AG04450 (cell line): ENCODE measurements around the gene PPFIA1. TPM values are rescaled to one million over a fixed set of nuclear protein-coding genes. Genes with fewer than 3 reads are reported as not detected.
"Not testable (repeated sequence)": the region's sequence is repeated elsewhere in the genome, so short reads cannot be mapped to it uniquely, and the experiment has no call there.

Experiments
- CTCF ChIA-PET: fragments of 300-600, 350-600 bp; formaldehyde crosslinking; extraction: SDS; loops from one replicate; lab custom pipeline; 2022; ENCODE audit warnings: antibody characterized with exemption, inconsistent platforms; lab: Charles Lee
- POLR2A ChIA-PET: fragments of 350-600 bp; formaldehyde crosslinking; extraction: SDS; loops from one replicate; lab custom pipeline; 2021; ENCODE audit warnings: antibody characterized with exemption, inconsistent platforms; lab: Yijun Ruan, JAX
- DNase-seq: peaks from one replicate; pipeline ENCODE4 v3.0.0-alpha.2; 2011; ENCODE audit warnings: low read depth, low spot score
- H3K27ac ChIP-seq: one replicate; pipeline ENCODE4 v1.5.1; 2012; ENCODE audit warnings: low read depth, low read length, control low read depth
- H3K27me3 ChIP-seq: one replicate; pipeline ENCODE4 v1.6.0; 2012; ENCODE audit warnings: low read length; ENCODE audit not compliant: control insufficient read depth, insufficient read depth
- H3K4me3 ChIP-seq: 2 replicates; pipeline ENCODE4 v1.5.1; 2011; ENCODE audit warnings: mild to moderate bottlenecking, low read depth, low read length, control low read depth
- H3K9me3 ChIP-seq: 2 replicates; pipeline ENCODE4 v1.5.1; 2012; ENCODE audit warnings: low read length; ENCODE audit not compliant: control insufficient read depth, insufficient read depth
- CTCF ChIP-seq: IDR thresholded peaks from 2 replicates; pipeline ENCODE4 v1.5.1; 2011; ENCODE audit warnings: low read depth, low read length, control low read depth, inconsistent platforms
- polyA plus RNA-seq: library from polyadenylated mRNA; depleted of rRNA; stranded (reverse); fragments of >200 nt; gene quantifications from 2 replicates; pipeline ENCODE4 v1.2.3, GENCODE V29; 2011

The PPFIA1 gene
- polyA plus RNA-seq, 1 experiment: 39.9 TPM

GRCh38 chr11:70389201-70389600, 118.7 kb downstream of the PPFIA1 start:
- H3K27me3 ChIP-seq: no peaks in the 10 kb centered on the region
- H3K4me3 ChIP-seq: no peak overlapping the region
- H3K9me3 ChIP-seq: no peaks in the 10 kb centered on the region
- ChIA-PET POLR2A (no interaction called here), CTCF (no interaction called here)
- TF ChIP-seq CTCF: no peak
- no peak overlapping the region for H3K27ac ChIP-seq
- DNase-seq: no peak

- H3K4me3 ChIP-seq, CTCF ChIA-PET, H3K27ac ChIP-seq, POLR2A ChIA-PET, DNase-seq, H3K9me3 ChIP-seq, H3K27me3 ChIP-seq: not testable (repeated sequence)
These were observed 120.4 kb downstream of the PPFIA1 start for GRCh38 chr11:70390882-70391281.

- no peak for DNase-seq
- Histone ChIP-seq H3K9me3 (no peaks in the 10 kb centered on the region), H3K27me3 (no peaks in the 10 kb centered on the region), H3K4me3 (no peak overlapping the region), H3K27ac (no peak overlapping the region)
- CTCF ChIA-PET: no interaction called here
- POLR2A ChIA-PET: no interaction called here
- TF ChIP-seq CTCF: no peak
These were observed 123.9 kb downstream of the PPFIA1 start for GRCh38 chr11:70394211-70394950.

GRCh38 chr11:70397336-70397982, 127.0 kb downstream of the PPFIA1 start:
- no peak for TF ChIP-seq CTCF
- Histone ChIP-seq H3K27ac (peak overlapping the region; percentile 75), H3K27me3 (no peaks in the 10 kb centered on the region), H3K9me3 (no peaks in the 10 kb centered on the region), H3K4me3 (peak overlapping the region; percentile 87)
- ChIA-PET CTCF (interaction anchor here (0.6 kb wide), 1 partner anchor 166 kb away, joined by 3 read pairs; no protein-coding TSS in a partner anchor), POLR2A (interaction anchor here (0.7 to 3.8 kb wide), 7 partner anchors 15 to 194 kb away, joined by 3 to 17 read pairs (median 3); partner anchors contain the start of gene FADD)
- no peak for DNase-seq

GRCh38 chr11:70397983-70398833, 127.7 kb downstream of the PPFIA1 start, which contains the start of gene CTTN:
TSS of gene CTTN (plus strand) at chr11:70398529. CDS start at chr11:70407298, 8,769 bp downstream.
- DNase-seq: peak; percentile 59
- H3K9me3 ChIP-seq: no peaks in the 10 kb centered on the region
- peak within 1 kb of the TSS; percentile 87 for H3K4me3 ChIP-seq
- ChIA-PET POLR2A (interaction anchor here (0.6 to 3.8 kb wide), 10 partner anchors 16 to 195 kb away, joined by 3 to 17 read pairs (median 4); partner anchors contain the start of gene FADD), CTCF (interaction anchor here (0.6 kb wide), 1 partner anchor 166 kb away, joined by 3 read pairs; no protein-coding TSS in a partner anchor)
- no peaks in the 10 kb centered on the region for H3K27me3 ChIP-seq
- H3K27ac ChIP-seq: peak within 1 kb of the TSS; percentile 84
- TF ChIP-seq CTCF: no peak
